HG02981 (cell line): ENCODE data around the gene STXBP6.
"Not testable (repeated sequence)": the region's sequence is repeated elsewhere in the genome, so short reads cannot be mapped to it uniquely, and the experiment has no call there.

Experiments
- ATAC-seq: cut with Tn5 transposase; IDR thresholded peaks from one replicate; pipeline ENCODE4 v1.9.1; 2021; ENCODE audit warnings: mild to moderate bottlenecking, moderate library complexity; ENCODE audit not compliant: unreplicated experiment

The STXBP6 gene

DNA sequence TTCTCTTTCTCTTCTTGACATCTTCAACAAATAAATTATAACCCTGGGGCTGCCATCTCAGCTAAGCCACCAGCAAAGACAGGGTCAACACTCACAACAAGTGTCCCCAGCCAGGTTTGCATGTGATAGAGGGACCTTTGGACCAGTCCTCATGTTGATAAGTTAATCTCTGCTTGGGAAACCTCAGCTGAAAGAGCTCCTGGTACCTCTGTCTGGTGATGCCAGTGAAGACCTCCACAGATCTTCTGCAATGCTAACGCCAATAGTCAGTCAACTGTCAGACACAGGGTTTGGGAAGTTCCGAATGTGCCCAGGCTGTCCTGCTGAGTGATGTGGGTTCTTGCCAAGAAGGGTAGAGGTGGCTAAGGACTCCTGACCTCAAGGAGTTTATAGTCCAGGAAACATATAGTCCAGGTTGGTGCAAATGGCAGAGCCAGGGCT lies 236.1 kb downstream of the STXBP6 start:
- ATAC-seq: no peak

DNA sequence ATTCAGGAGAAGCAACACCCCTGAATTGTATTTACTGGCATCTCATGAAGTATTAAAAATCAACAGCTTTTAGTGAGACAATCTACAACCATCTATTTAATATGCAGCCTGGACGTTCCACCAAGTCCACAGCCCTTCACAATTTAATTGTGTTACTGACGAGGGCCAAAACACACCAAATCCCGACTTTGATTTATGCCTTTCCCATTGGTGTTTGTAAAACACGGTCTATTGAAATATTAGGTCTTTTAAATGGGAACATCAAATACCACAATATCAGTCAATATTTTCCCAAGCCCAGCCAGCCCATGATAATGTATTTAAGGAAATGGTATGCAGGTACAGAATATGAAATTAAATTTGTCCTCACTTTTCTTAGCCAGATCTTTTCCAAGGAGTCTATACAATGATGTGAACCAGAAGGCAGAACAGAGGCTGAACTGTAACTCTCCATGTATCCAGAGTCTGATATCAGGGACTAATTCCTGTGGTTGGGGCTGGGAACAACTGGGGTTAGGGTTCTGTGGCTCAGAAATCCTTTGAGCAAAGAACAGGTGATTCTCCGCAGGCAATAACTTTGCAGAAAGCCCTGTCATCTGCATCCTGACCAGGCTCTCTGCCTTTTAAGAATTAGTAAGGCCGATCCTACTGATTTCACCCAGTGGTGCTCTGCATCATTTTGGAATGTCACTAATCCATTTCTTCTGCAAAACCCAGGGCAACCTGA lies 236.7 kb downstream of the STXBP6 start:
- ATAC-seq: no peak

GRCh38 chr14:24809135-24809534 lies 240.8 kb downstream of the STXBP6 start:
- ATAC-seq: no peak

GRCh38 chr14:24808412-24808811 lies 241.5 kb downstream of the STXBP6 start:
- ATAC-seq: no peak

GRCh38 chr14:24806061-24806678 lies 243.8 kb downstream of the STXBP6 start:
- no peak for ATAC-seq

- ATAC-seq: no peak
Observed at GRCh38 chr14:24804552-24805212, 245.3 kb downstream of the STXBP6 start.

- no peak for ATAC-seq
Observed at GRCh38 chr14:24803933-24804494, 245.9 kb downstream of the STXBP6 start.

DNA sequence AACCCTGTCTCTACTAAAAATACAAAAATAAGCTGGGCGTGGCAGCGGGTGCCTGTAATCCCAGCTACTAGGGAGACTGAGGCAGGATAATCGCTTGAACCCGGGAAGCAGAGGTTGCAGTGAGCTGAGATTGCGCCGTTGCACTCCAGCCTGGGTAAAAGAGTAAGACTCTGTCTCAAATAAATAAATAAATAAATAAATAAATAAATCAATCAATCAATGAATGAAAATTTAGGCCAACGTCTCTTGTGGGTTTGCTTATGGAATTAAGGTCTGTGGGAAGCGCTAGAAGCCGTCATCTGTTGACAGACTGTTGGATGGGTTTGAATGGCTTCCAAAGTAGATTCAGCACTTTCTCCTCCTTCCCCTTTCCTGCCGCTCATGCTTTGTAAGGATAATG lies 246.5 kb downstream of the STXBP6 start:
- not testable (repeated sequence) for ATAC-seq

DNA sequence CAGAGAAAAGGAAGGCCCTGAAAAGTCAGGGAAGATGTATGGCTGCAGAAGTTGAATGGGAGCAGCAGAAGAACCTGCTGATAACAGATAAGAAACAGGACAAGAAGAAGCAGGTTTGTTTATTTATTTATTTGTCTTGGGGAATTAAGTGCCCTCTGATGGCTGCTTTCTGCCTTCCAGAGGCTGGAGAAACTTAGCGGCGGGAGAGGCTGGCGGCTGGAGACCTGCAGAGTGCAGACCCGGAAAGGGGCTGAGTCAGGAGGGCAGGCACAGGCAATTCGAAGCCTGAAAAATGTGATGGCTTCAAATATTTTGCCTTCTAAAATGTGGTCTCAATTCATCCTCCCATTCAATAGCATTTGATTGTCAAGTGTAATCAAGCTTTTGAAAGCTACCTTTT lies 247.7 kb downstream of the STXBP6 start:
- no peak for ATAC-seq

- no peak for ATAC-seq
Observed at GRCh38 chr14:24801024-24801423, 248.9 kb downstream of the STXBP6 start.

- ATAC-seq: no peak
Observed at GRCh38 chr14:24798911-24799462, 251.0 kb downstream of the STXBP6 start.

DNA sequence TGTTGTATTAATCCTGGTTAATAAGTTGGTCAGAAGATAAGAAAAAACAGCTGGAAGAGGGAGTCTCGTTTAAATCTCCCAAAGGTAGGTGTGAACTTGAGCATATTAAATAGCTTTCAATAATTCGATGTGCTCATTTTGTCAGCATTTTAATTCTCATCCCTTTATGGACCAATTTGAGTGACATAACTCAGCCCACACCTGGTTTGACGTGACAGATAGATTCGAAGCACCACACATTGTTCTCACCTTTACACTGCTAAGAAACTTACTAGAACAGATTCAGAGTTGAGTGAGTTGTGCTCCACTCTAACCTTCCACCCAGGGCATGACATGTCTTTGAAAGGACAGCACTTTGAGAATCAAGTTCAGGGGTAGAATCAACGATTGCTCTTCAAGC lies 254.5 kb downstream of the STXBP6 start:
- ATAC-seq: no peak

DNA sequence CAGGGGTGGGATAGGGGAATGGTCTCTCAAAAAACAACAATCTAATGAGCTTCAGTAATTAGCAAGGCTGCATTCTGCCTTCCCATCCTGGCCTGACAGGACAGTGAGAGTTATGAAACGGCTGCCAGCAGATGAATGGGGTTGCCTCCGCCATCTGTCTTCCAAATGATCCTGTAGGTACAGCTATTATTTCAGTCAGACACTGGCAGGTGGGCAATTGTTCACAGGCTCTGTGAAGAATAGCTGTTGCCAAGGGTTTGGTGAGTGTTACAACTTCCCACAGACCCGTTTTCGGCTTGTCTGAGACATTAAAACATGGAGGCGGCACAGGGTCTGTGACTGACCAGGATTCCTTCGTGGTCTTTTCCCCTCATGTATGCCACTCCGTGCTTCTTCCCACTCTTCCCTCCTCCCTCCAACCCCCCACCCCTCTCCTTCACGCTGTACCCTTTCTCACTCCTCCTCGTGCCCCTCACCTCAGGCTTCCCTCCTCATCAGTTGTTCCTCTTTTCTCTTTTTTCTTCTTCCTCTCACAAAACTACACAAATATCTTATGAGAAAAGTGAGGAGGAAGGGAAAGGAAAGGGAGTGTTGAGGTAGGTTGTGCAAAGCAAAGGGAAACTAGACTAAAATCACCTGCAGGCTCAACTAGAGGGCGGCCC lies 255.2 kb downstream of the STXBP6 start:
- ATAC-seq: no peak

- ATAC-seq: no peak
Observed at GRCh38 chr14:24790196-24790595, 259.8 kb downstream of the STXBP6 start.

DNA sequence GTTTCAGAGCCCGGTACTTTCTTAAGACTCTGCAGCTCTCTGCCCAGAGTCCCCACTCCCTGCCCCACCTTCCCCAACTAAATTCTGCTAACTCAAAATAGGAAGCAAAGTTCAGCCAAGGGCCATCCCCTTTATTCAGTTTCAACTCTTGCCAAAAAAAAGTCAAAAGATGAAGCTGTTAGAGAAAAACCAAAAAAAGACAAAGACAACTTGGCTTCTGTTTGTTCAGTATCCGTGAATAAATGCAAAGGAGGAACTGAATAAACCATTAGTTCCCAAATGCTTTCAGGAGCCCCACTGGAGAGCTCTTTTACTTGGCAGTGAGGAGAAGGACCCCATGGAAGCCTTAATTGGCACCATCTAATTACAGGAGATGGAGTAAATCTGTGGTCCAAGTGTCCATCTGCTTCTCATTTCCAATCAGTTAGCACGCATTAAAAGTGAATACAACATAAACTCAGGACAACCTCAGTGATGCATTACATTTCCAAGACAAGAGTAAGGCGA lies 260.5 kb downstream of the STXBP6 start:
- no peak for ATAC-seq

GRCh38 chr14:24785698-24786097 lies 264.2 kb downstream of the STXBP6 start:
- ATAC-seq: no peak

- no peak for ATAC-seq
Observed at GRCh38 chr14:24784981-24785380, 265.0 kb downstream of the STXBP6 start.

DNA sequence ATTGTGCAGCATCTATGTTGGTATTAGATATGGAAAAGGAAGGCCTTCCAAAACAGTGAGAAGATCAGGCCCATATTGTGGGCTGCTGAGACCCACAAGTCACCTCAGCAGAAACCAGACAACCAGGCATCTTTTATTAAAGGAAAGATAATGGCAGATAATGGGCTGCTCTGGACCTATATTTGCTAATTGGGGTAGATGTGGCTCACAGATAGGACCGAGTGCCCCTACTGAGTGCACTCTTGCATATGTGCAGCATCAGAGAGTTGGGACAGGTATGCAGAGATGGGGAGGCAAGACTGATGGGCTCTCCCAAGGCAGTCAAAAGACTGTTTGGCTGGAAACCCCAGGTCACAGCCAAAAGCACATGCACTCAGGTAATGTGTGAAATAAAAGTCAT lies 266.2 kb downstream of the STXBP6 start:
- ATAC-seq: no peak

- no peak for ATAC-seq
Observed at GRCh38 chr14:24780281-24780680, 269.7 kb downstream of the STXBP6 start.

GRCh38 chr14:24777678-24778077 lies 272.3 kb downstream of the STXBP6 start:
- ATAC-seq: no peak

- ATAC-seq: no peak
Observed at GRCh38 chr14:24775950-24776349, 274.0 kb downstream of the STXBP6 start.
